H1 (cell line): ENCODE measurements around the gene KCNH5.

Source experiments
- ASH2L ChIP-seq: fragments of 200-600, 300-600 bp; sonication (generic); IDR thresholded peaks from one replicate; pipeline ENCODE4 v1.7.1; 2017; ENCODE audit warnings: low read length
- CEBPB ChIP-seq: IDR thresholded peaks from 2 replicates; pipeline ENCODE4 v1.6.1; 2012; ENCODE audit warnings: low read depth, low read length
- CHD2 ChIP-seq: IDR thresholded peaks from 2 replicates; pipeline ENCODE4 v1.6.1; 2012; ENCODE audit warnings: low read length, improper control_type of control experiment
- CTCF ChIP-seq, 3 experiments: IDR thresholded peaks; 1 replicate in 2 of 3; 2 replicates in 1 of 3; pipeline versions ENCODE4 v1.5.1 to v1.6.1; 2011; ENCODE audit warnings: low read length in 3 of 3, mild to moderate bottlenecking in 3 of 3, inconsistent platforms in 2 of 3, low read depth in 1 of 3, moderate library complexity in 1 of 3; ENCODE audit not compliant: insufficient read depth in 1 of 3; ENCODE audit errors: control extremely low read depth in 1 of 3
- EZH2 ChIP-seq: fragments of 200-600 bp; sonication (generic); IDR thresholded peaks from 2 replicates; pipeline ENCODE4 v1.7.1; 2012; ENCODE audit warnings: low read depth, mild to moderate bottlenecking, moderate library complexity, low read length, inconsistent platforms; ENCODE audit not compliant: severe bottlenecking
- FOSL1 ChIP-seq: IDR thresholded peaks from 2 replicates; pipeline ENCODE4 v1.6.1; 2011; ENCODE audit warnings: mild to moderate bottlenecking, low read depth, low read length, moderate library complexity; ENCODE audit not compliant: insufficient read depth
- GABPA ChIP-seq: IDR thresholded peaks from 2 replicates; pipeline ENCODE4 v1.6.1; 2011; ENCODE audit warnings: mild to moderate bottlenecking, low read length, moderate library complexity, borderline replicate concordance; ENCODE audit not compliant: insufficient read depth
- HDAC6 ChIP-seq: IDR thresholded peaks from one replicate; pipeline ENCODE4 v1.7.1; 2012; ENCODE audit warnings: low read depth, mild to moderate bottlenecking, inconsistent platforms, low read length, moderate library complexity
- POLR2A ChIP-seq, 2 experiments: IDR thresholded peaks; 1 replicate in 1 of 2; 2 replicates in 1 of 2; pipeline ENCODE4 v1.6.1; 2011; ENCODE audit warnings: low read depth in 2 of 2, low read length in 2 of 2, mild to moderate bottlenecking in 2 of 2; ENCODE audit errors: control extremely low read depth in 1 of 2
- POLR2AphosphoS5 ChIP-seq: IDR thresholded peaks from 2 replicates; pipeline ENCODE4 v1.6.1; 2011; ENCODE audit warnings: low read depth, low read length
- RAD21 ChIP-seq, 2 experiments: IDR thresholded peaks in 1 of 2; conservative IDR thresholded peaks in 1 of 2; 2 replicates each; pipeline ENCODE4 v1.6.1; 2011; ENCODE audit warnings: low read depth in 2 of 2, low read length in 2 of 2, improper control_type of control experiment in 1 of 2, inconsistent platforms in 1 of 2, mild to moderate bottlenecking in 1 of 2, moderate library complexity in 1 of 2
- SIRT6 ChIP-seq: IDR thresholded peaks from one replicate; pipeline ENCODE4 v1.7.1; 2012; ENCODE audit warnings: low read length, inconsistent platforms
- SP1 ChIP-seq: IDR thresholded peaks from 2 replicates; pipeline ENCODE4 v1.6.1; 2011; ENCODE audit warnings: low read depth, low read length
- USF2 ChIP-seq: IDR thresholded peaks from 2 replicates; pipeline ENCODE4 v1.6.1; 2011; ENCODE audit warnings: low read length, improper control_type of control experiment

DNA sequence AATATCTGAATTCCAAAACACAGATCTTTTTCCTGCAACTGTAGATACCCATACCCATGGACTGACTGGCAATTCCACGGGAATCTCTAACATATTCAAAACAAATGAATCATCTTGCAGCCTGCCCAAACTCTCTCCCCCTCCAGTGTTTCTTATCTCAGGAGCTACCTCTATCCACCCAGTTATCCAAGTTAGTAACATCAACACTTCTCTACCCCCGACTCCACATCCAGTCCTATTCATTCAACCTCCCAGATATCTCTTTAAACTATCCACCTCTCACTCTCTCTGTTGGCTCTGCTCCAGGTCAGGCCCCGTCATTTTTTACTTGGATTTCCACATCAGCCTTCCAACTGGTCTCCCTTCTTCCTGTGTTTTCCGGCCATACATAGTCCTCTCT, 6.7 kb upstream of the KCNH5 start:
- TF ChIP-seq EZH2 (no peak), CEBPB (no peak), CTCF (IDR thresholded peaks at IDR 0.05; ENCODE audit: control extremely low read depth in 1 of 3, insufficient read depth in 1 of 3, low read depth in 1 of 3, low read length in 3 of 3) (no peak), POLR2A (IDR thresholded peaks at IDR 0.05; ENCODE audit: control extremely low read depth in 1 of 2, low read depth in 2 of 2, low read length in 2 of 2) (no peak), FOSL1 (no peak), USF2 (no peak), SIRT6 (no peak), RAD21 (IDR thresholded peaks at IDR 0.05 in 1 of 2, conservative IDR thresholded peaks at IDR 0.05 in 1 of 2; ENCODE audit: low read depth in 2 of 2, low read length in 2 of 2) (no peak), GABPA (no peak), CHD2 (no peak), POLR2AphosphoS5 (no peak), HDAC6 (no peak), SP1 (no peak), ASH2L (no peak)
